ENCODE data around the gene CDC42BPG.

The CDC42BPG gene

GRCh38 chr11:64803158-64803845 is 41.2 kb downstream of the CDC42BPG start, which contains the start of gene MAP4K2:
Gene MAP4K2, minus strand, starts transcription at chr11:64803214. Its CDS starts 65 bp downstream, at chr11:64803149.
- DNase-seq: peak; percentile 83 to 88 (median 84)

GRCh38 chr11:64802370-64803157 is 41.9 kb downstream of the CDC42BPG start:
- peak in 1 of 3 experiments; percentile 24 for DNase-seq

- DNase-seq: no peak
Observed at GRCh38 chr11:64801561-64802369, 42.7 kb downstream of the CDC42BPG start.

GRCh38 chr11:64801158-64801464 is 43.3 kb downstream of the CDC42BPG start:
- DNase-seq: no peak

GRCh38 chr11:64800303-64801157 is 43.9 kb downstream of the CDC42BPG start:
- no peak for DNase-seq

GRCh38 chr11:64799623-64800302 is 44.7 kb downstream of the CDC42BPG start:
- DNase-seq: peak in 2 of 3 experiments; percentile 13 to 36

- no peak for DNase-seq
Observed at GRCh38 chr11:64799256-64799622, 45.2 kb downstream of the CDC42BPG start.

GRCh38 chr11:64796757-64797541 is 47.5 kb downstream of the CDC42BPG start:
- DNase-seq: no peak

GRCh38 chr11:64796047-64796756 is 48.3 kb downstream of the CDC42BPG start:
- no peak for DNase-seq

GRCh38 chr11:64794526-64794925 is 49.9 kb downstream of the CDC42BPG start:
- no peak for DNase-seq

- DNase-seq: no peak
Observed at GRCh38 chr11:64793271-64794160, 50.9 kb downstream of the CDC42BPG start.

- no peak for DNase-seq
Observed at GRCh38 chr11:64792482-64792881, 52.0 kb downstream of the CDC42BPG start.

GRCh38 chr11:64791781-64792291 is 52.6 kb downstream of the CDC42BPG start:
- no peak for DNase-seq

- no peak for DNase-seq
Observed at GRCh38 chr11:64790205-64791095, 54.0 kb downstream of the CDC42BPG start.

GRCh38 chr11:64789331-64790204 is 54.9 kb downstream of the CDC42BPG start:
- no peak for DNase-seq

GRCh38 chr11:64788321-64789215 is 55.9 kb downstream of the CDC42BPG start:
- DNase-seq: no peak

Measured in NCI-H1417 (cell line).